Naive thymus-derived CD8-positive, alpha-beta T cell (primary cell): ENCODE data around the gene CD164L2. TPM values are rescaled to one million over a fixed set of nuclear protein-coding genes. Genes with fewer than 3 reads are reported as not detected.

Experiments used
- ATAC-seq, 2 donors: fragments of 150-1000 bp; cut with Tn5 transposase in 1 of 2; sonication (Bioruptor Pico), chemical (Tn5 transposase) in 1 of 2; 1 replicate in 1 of 2; 2 replicates in 1 of 2; pipeline ENCODE4 v1.10.0; 2021; ENCODE audit warnings: mild to moderate bottlenecking in 2 of 2, moderate library complexity in 2 of 2
- POLR2A ChIA-PET: fragments of 350-600 bp; sonication (Branson Sonifier 250); formaldehyde crosslinking; loops from one replicate; lab custom pipeline; 2021; ENCODE audit warnings: antibody characterized with exemption; lab: Charles Lee
- DNase-seq, 10 donors: peaks; one replicate each; pipeline versions ENCODE4 v3.0.0 to v3.0.0-alpha.2; 2020 to 2022
- H3K27ac Mint-ChIP-seq, 10 donors: one replicate each; pipeline ENCODE4 v1.8.0; 2020 to 2022; ENCODE audit warnings: mild to moderate bottlenecking in 10 of 10, mixed read lengths in 10 of 10, moderate library complexity in 4 of 10, inconsistent platforms in 1 of 10
- H3K27me3 Mint-ChIP-seq, 5 donors: one replicate each; pipeline ENCODE4 v1.8.0; 2021 to 2022; ENCODE audit warnings: mixed read lengths in 5 of 5
- H3K36me3 Mint-ChIP-seq, 3 donors: one replicate each; pipeline ENCODE4 v1.8.0; 2020 to 2022; ENCODE audit warnings: mixed read lengths in 3 of 3, mild to moderate bottlenecking in 2 of 3, inconsistent platforms in 1 of 3
- H3K4me1 Mint-ChIP-seq, 4 donors: one replicate each; pipeline ENCODE4 v1.8.0; 2021 to 2022; ENCODE audit warnings: mixed read lengths in 4 of 4
- H3K4me3 Mint-ChIP-seq, 10 donors: one replicate each; pipeline ENCODE4 v1.8.0; 2020 to 2022; ENCODE audit warnings: mild to moderate bottlenecking in 10 of 10, mixed read lengths in 10 of 10, moderate library complexity in 6 of 10, inconsistent platforms in 1 of 10
- H3K9me3 Mint-ChIP-seq, 9 donors: one replicate each; pipeline ENCODE4 v1.8.0; 2020 to 2022; ENCODE audit warnings: mixed read lengths in 9 of 9, mild to moderate bottlenecking in 3 of 9, inconsistent platforms in 1 of 9, moderate library complexity in 1 of 9
- polyA plus RNA-seq, 3 donors: library from polyadenylated mRNA; unstranded; fragments of 300-500 nt; fragmentation: Illumina TruSeq; gene quantifications; one replicate each; pipeline ENCODE4 v1.2.3, GENCODE V29; 2021
- total RNA-seq, 8 experiments: library from RNA in 2 of 8; stranded (reverse) in 2 of 8; gene quantifications; one replicate each; pipeline ENCODE4 v1.2.3 and lab custom pipeline; 2021 to 2026

CD164L2 gene
- total and polyA plus RNA-seq, 5 experiments from 2014 or later: 0.17 TPM; not detected in 4

DNA sequence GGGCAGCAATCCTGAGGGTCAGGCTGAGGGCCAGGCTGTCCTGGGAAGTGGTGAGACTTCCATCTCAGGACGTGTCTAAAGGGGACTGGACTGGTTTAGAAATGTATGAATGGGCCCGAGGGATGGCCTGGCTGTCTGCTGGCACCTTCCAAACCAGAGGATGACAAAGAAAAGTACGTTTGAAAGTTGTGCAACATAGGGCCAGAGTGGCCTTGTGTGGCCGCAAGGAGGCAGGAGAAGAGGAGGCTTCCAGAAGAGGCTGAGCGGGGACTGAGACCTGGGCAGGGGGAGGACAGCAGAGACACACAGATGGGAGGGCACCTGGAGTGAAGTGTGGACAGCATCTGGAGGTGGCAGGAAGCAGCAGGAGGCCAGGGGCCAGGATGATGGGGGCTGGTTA is 43.9 kb downstream of the CD164L2 start:
- H3K4me3 Mint-ChIP-seq: peak overlapping the region in 9 of 10 donors; percentile 30 to 97 (median 68)
- H3K27ac Mint-ChIP-seq: peak overlapping the region; percentile 58 to 98 (median 91)
- peaks cover 22 to 46% (median 40%) of the 10 kb centered on the region in 4 donors for H3K4me1 Mint-ChIP-seq
- H3K9me3 Mint-ChIP-seq: no peaks in the 10 kb centered on the region
- POLR2A ChIA-PET: interaction anchor here (1.0 to 10.3 kb wide), 3 partner anchors 10 to 26 kb away, joined by 3 to 142 read pairs (median 6); no protein-coding TSS in a partner anchor
- ATAC-seq: no peak
- peaks cover 0 to 17% (median 2%) of the 10 kb centered on the region in 3 donors for H3K36me3 Mint-ChIP-seq
- no peaks in the 10 kb centered on the region for H3K27me3 Mint-ChIP-seq
- DNase-seq: no peak

DNA sequence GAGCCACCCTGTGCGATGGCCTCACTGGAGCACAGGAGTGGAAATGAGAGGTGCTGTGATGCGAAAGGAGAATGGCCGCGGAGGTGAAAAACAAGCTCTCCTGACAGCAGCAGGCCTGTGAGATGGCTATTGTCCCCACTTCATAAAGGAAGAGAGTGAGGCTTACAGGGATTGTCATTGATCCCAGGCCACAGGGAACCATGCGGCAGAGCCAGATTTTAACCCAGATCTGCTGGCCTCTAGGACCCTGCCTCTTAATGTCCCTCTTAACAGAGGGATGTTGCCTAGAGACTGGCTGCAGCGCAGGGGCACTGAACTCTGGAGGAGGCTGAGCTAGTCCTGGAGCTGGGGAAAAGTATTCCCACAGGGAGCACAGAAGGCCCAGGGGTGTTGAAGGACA is 44.4 kb downstream of the CD164L2 start:
- H3K27me3 Mint-ChIP-seq: no peaks in the 10 kb centered on the region
- no peaks in the 10 kb centered on the region for H3K9me3 Mint-ChIP-seq
- peaks cover 22 to 44% (median 36%) of the 10 kb centered on the region in 4 donors for H3K4me1 Mint-ChIP-seq
- peak overlapping the region in 9 of 10 donors; percentile 46 to 96 (median 82) for H3K27ac Mint-ChIP-seq
- ATAC-seq: no peak
- POLR2A ChIA-PET: interaction anchor here (1.4 to 10.3 kb wide), 2 partner anchors 10 to 17 kb away, joined by 6 to 142 read pairs; no protein-coding TSS in a partner anchor
- no peak for DNase-seq
- peak overlapping the region in 7 of 10 donors; percentile 48 to 91 (median 60) for H3K4me3 Mint-ChIP-seq
- H3K36me3 Mint-ChIP-seq: peaks cover 0 to 20% (median 2%) of the 10 kb centered on the region in 3 donors

DNA sequence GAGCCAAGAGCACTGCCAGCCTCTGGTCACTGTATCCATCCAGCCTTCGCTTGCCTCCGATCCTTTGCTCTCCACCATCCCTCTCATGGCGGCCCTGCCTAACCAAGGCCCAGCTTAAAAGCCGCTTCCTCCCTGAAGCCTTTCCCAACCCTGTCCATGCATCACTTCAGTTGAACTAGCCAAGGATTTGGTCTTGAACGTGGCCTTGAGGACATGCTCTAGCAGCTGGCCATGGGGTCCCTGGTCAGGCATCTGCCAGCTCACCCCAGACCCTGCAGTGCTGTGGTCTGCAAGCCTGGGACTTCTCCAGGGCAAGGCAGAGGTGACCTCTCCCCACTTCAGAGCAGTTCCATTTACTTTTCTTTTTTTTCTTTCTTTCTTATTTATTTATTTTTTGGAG is 46.4 kb downstream of the CD164L2 start:
- no peaks in the 10 kb centered on the region for H3K9me3 Mint-ChIP-seq
- DNase-seq (no peak), ATAC-seq (no peak)
- POLR2A ChIA-PET: interaction anchor here (0.8 to 1.3 kb wide), 3 partner anchors 8 to 20 kb away, joined by 3 to 4 read pairs (median 4); partner anchors contain the start of gene TMEM222
- H3K4me1 Mint-ChIP-seq: peaks cover 24 to 47% (median 42%) of the 10 kb centered on the region in 4 donors
- H3K27ac Mint-ChIP-seq: peak overlapping the region in 3 of 10 donors; percentile 10 to 37 (median 27)
- no peaks in the 10 kb centered on the region for H3K27me3 Mint-ChIP-seq
- peaks cover 0 to 35% (median 2%) of the 10 kb centered on the region in 3 donors for H3K36me3 Mint-ChIP-seq
- H3K4me3 Mint-ChIP-seq: no peak overlapping the region

DNA sequence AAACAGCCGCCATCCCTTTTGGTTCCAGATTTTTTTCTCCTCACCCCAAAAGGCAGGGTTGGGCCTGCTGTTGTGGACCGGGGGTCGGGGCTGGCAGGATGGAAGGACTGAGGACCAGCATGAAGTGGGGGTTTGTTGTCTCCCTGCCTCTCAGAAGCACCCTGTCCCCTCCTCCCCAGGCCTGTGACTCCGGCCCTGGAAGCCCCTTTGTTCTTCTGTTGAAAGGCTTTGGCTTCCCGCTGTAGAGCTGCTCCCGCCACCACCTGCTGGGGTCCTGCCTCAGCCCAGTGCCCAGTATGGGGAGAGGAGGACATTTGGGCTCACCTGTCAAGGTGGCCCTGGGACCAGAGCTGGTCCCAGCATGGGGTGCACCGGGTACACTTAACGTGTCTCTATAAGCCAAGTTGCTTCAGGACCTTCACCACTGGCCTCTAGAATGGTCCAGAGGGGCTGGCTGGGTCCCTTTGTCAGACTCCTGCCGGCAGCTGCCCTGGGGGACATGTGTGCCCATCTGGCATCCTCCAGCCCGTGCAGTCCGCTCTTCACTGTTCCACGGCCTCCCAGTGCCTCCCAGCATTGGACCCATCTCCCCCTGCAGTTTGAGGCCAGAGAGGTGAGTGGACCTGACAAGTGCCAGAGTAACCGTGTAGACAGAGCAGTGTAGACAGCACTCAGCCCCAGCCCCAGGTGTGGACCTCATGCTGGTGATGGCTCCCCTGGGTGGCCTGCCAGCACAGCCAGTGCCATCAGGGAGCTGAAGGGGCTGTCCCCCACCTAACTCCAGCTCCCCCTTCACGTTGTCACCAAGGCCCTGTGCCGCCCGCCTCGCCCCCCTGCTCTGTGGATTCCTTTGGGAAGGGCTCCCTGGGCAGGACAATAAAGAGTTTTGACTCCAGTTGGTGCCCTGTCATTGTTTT is 47.4 kb downstream of the CD164L2 start:
- POLR2A ChIA-PET: interaction anchor here (0.7 to 1.3 kb wide), 5 partner anchors 8 to 56 kb away, joined by 3 to 4 read pairs (median 3); partner anchors contain the start of genes GPR3 and TMEM222
- Mint-ChIP-seq H3K9me3 (no peaks in the 10 kb centered on the region), H3K4me1 (peaks cover 20 to 44% (median 39%) of the 10 kb centered on the region in 4 donors), H3K27ac (no peak overlapping the region), H3K27me3 (no peaks in the 10 kb centered on the region), H3K36me3 (peaks cover 0 to 42% (median 2%) of the 10 kb centered on the region in 3 donors), H3K4me3 (no peak overlapping the region)
- DNase-seq (no peak), ATAC-seq (no peak)

DNA sequence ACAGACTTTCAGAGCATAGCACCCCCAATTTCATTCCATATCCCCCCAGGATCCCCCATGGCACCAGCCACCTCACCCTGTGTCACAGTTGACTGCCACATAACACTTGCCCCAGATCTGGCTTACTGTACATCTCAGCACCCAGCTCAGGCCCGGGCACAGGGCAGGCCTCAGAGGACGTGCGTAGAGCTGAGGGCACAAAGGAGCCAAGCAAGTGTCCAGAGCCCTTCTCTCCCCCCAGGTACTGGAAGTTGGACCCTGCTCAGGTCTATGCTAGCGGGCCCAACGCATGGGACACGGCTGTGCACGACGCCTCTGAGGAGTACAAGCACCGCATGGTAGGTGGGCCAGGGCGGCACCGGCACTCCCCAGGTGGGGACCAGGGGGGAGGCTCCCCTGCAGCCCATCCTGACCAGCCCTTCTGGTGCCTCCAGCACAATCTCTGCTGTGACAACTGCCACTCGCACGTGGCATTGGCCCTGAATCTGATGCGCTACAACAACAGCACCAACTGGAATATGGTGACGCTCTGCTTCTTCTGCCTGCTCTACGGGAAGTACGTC is 49.3 kb downstream of the CD164L2 start:
- DNase-seq: no peak
- Mint-ChIP-seq H3K4me3 (no peak overlapping the region), H3K27ac (peak overlapping the region in 1 of 10 donors; percentile 44), H3K9me3 (no peaks in the 10 kb centered on the region), H3K36me3 (peaks cover 0 to 47% (median 2%) of the 10 kb centered on the region in 3 donors), H3K27me3 (no peaks in the 10 kb centered on the region), H3K4me1 (peaks cover 14 to 37% (median 33%) of the 10 kb centered on the region in 4 donors)
- ATAC-seq: no peak
- POLR2A ChIA-PET: interaction anchor here (1.3 to 1.9 kb wide), 2 partner anchors 24 to 34 kb away, joined by 3 to 13 read pairs; no protein-coding TSS in a partner anchor

DNA sequence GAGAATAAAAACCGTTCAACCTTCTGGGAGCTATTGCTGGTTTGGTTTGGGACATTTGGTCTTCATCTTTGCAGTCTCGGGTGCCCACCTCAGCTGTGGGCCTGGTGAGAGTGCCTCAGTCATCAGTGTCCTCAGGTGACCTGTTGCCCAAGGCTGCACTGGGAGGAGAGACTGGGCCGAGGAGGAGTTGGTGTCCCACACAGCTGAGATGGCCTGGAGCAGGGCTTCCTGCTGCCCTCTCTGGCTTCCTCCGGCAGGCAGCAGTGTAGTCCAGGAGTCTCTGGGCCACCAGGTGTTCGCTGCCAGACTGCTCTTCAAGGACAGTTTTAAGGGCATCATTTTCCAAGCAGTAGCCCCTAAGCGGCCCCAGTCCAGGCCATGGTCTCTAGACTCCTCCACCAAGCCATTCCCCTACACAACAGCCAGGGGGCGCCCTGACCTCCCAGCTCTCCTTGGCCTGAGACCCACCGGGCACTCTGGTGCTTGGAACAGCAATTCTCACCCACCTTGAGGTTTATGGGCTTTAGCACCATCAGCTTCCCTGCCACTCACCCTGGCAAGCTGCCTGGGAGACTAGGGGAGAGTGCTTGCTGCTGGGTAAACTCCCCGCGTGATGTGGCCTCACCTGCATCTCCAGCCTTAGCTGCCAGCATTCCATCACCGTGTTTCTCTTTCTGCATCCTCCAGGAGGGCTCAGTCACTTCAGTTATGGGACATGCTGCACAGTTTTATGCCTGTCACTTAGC is 50.4 kb downstream of the CD164L2 start:
- POLR2A ChIA-PET: interaction anchor here (0.5 to 2.2 kb wide), 8 partner anchors 9 to 271 kb away, joined by 3 to 13 read pairs (median 4); partner anchors contain the start of genes AHDC1, SLC9A1 and SYTL1
- H3K27me3 Mint-ChIP-seq: no peaks in the 10 kb centered on the region
- DNase-seq: peak; percentile 32 to 74 (median 62)
- peak; percentile 87 to 93 for ATAC-seq
- peak overlapping the region in 1 of 10 donors; percentile 38 for H3K4me3 Mint-ChIP-seq
- H3K27ac Mint-ChIP-seq: peak overlapping the region in 8 of 10 donors; percentile 21 to 78 (median 46)
- H3K4me1 Mint-ChIP-seq: peaks cover 18 to 46% (median 40%) of the 10 kb centered on the region in 4 donors
- H3K9me3 Mint-ChIP-seq: no peaks in the 10 kb centered on the region
- peaks cover 0 to 56% (median 0%) of the 10 kb centered on the region in 3 donors for H3K36me3 Mint-ChIP-seq

DNA sequence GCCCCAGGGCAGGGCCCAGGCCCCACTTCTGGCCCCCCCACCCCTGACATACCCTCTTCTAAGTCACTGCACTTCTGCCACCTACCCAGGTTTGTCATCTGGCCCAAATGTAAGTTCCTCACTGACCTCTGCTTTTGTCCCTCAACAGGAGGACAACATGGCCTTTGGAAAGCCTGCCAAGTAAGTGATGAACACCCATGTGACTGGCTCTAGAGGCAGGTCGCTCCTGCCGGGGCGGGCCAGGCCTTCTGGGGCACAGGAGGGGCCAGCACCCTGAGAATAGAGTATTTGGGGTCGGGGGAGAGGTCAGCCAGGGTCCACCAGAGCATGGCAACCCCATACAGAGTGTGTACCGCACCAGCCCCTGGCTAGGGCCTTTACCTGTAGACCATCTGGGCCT is 51.2 kb downstream of the CD164L2 start:
- no peak overlapping the region for H3K4me3 Mint-ChIP-seq

DNA sequence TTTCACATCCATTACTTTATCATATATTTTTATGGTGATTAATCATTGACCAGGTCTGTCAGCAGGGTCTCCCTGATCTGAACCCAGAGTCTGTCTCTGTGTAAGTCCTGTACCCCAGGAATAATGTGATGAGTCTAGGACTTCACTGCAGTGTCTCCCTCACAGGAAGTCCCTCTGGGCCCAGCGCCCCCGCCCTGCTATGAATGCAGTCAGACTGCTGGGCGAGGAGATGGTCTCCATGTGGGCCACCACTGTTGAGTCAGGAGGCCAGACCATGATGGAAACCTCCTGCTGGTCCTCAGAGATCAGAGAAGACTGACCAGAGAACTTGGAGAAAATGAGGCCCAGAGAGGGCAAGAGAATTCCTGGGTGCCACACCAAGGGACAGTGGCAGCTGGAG is 51.7 kb downstream of the CD164L2 start:
- Mint-ChIP-seq H3K36me3 (peaks cover 0 to 61% (median 0%) of the 10 kb centered on the region in 3 donors), H3K4me3 (no peak overlapping the region), H3K27ac (peak overlapping the region in 1 of 10 donors; percentile 59), H3K4me1 (peaks cover 19 to 56% (median 50%) of the 10 kb centered on the region in 4 donors), H3K9me3 (no peaks in the 10 kb centered on the region), H3K27me3 (no peaks in the 10 kb centered on the region)
- POLR2A ChIA-PET: interaction anchor here (2.2 kb wide), 1 partner anchor 11 kb away, joined by 13 read pairs; the partner anchor contains the start of gene SYTL1
- no peak for DNase-seq
- no peak for ATAC-seq

More for the DNA sequence above, 51.2 kb downstream of the CD164L2 start:
- ATAC-seq (no peak), DNase-seq (no peak)
- H3K9me3 Mint-ChIP-seq: no peaks in the 10 kb centered on the region
- peaks cover 18 to 51% (median 45%) of the 10 kb centered on the region in 4 donors for H3K4me1 Mint-ChIP-seq
- H3K36me3 Mint-ChIP-seq: peaks cover 0 to 60% (median 0%) of the 10 kb centered on the region in 3 donors
- peak overlapping the region in 3 of 10 donors; percentile 18 to 72 (median 41) for H3K27ac Mint-ChIP-seq
- no peaks in the 10 kb centered on the region for H3K27me3 Mint-ChIP-seq
- POLR2A ChIA-PET: interaction anchor here (0.5 to 2.2 kb wide), 5 partner anchors 10 to 177 kb away, joined by 3 to 13 read pairs (median 5); partner anchors contain the start of genes SLC9A1 and SYTL1

DNA sequence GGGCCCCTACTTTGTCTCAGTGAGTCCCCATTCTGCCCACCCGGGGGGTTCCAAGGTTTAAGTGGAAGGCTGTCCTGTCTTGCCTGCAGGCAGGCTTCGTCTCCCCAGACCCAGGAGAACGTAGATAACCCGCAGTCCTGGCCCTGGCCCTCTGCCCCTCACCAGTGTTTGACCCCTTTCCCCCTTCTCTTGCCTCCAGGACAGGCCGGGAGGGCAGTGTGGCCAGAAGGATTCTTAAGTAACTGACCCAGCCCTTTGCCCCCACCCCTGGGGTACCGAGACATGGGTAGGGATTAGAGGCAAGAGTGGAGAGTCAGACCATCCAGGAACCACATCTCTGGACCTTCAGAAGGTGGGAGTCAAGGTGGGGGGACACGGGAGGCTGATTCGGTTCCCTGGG is 52.3 kb downstream of the CD164L2 start:
- H3K36me3 Mint-ChIP-seq: peaks cover 0 to 61% (median 0%) of the 10 kb centered on the region in 3 donors

More for the DNA sequence above, 52.3 kb downstream of the CD164L2 start:
- H3K4me3 Mint-ChIP-seq: no peak overlapping the region
- ATAC-seq (no peak), DNase-seq (no peak)
- POLR2A ChIA-PET: no interaction called here
- peak overlapping the region in 4 of 10 donors; percentile 11 to 60 (median 36) for H3K27ac Mint-ChIP-seq
- no peaks in the 10 kb centered on the region for H3K9me3 Mint-ChIP-seq
- H3K4me1 Mint-ChIP-seq: peaks cover 23 to 63% (median 56%) of the 10 kb centered on the region in 4 donors
- H3K27me3 Mint-ChIP-seq: no peaks in the 10 kb centered on the region
